ENCODE measurements around the gene PRKCI.

The PRKCI gene

DNA sequence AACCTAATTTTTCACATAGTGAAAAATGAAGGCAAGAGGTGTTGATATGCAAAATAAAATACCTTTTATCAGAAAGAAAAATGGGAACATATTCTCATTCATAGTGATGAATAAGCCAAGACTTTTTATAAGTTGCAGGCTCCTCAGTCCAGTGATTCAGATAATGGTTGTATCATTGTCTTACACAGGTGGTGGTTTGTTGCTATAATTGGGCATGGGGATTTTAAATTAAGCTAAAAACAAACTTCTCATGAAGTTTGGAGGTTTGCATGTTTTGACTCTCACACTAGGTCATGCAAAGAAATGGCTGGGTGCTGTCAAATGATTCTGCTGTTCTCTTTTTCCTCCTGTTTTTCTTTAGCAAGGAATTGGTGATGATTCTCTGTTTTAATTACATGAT, 74.5 kb downstream of the PRKCI start:
- Histone ChIP-seq H2AFZ (ENCODE audit: low read length) (no peak overlapping the region), H3K9me2 (replicated peaks; ENCODE audit: low read depth, low read length) (no peaks in the 10 kb centered on the region), H4K20me1 (ENCODE audit: insufficient read depth, low read length, poor library complexity, severe bottlenecking) (no peaks in the 10 kb centered on the region), H3K79me2 (ENCODE audit: insufficient read depth, low read length) (no peaks in the 10 kb centered on the region), H3K9me3 (ENCODE audit: insufficient read depth, low read depth, low read length) (no peaks in the 10 kb centered on the region), H3F3A (ENCODE audit: low read depth) (no peaks in the 10 kb centered on the region), H3K4me3 (ENCODE audit: low read length, poor library complexity, severe bottlenecking) (no peak overlapping the region), H3K27me3 (ENCODE audit: insufficient read depth, low read length, poor library complexity, severe bottlenecking) (no peaks in the 10 kb centered on the region), H3K9ac (ENCODE audit: low read depth, low read length, poor library complexity, severe bottlenecking) (no peak overlapping the region), H3K4me1 (ENCODE audit: insufficient read depth, low read length, poor library complexity, severe bottlenecking) (no peaks in the 10 kb centered on the region), H3K4me2 (ENCODE audit: low read depth, low read length, poor library complexity, severe bottlenecking) (no peak overlapping the region), H3K36me3 (ENCODE audit: insufficient read depth, low read length) (peaks cover 14% of the 10 kb centered on the region; the same call in 1 of the 2 replicates)
- TF ChIP-seq CTCF (conservative IDR thresholded peaks at IDR 0.05; ENCODE audit: low read length) (no peak), EZH2phosphoT487 (IDR thresholded peaks at IDR 0.05; ENCODE audit: borderline replicate concordance) (no peak)

GRCh38 chr3:170301405-170301804, 79.2 kb downstream of the PRKCI start:
- H3K9ac ChIP-seq (ENCODE audit: low read depth, low read length, poor library complexity, severe bottlenecking), result no peak overlapping the region
- no peak overlapping the region for H3K4me3 ChIP-seq (ENCODE audit: low read length, poor library complexity, severe bottlenecking)
- H3K27me3 ChIP-seq (ENCODE audit: insufficient read depth, low read length, poor library complexity, severe bottlenecking), result no peaks in the 10 kb centered on the region
- H3K79me2 ChIP-seq (ENCODE audit: insufficient read depth, low read length), result no peaks in the 10 kb centered on the region
- H3K9me3 ChIP-seq (ENCODE audit: insufficient read depth, low read depth, low read length), result no peaks in the 10 kb centered on the region
- no peak overlapping the region for H3K4me2 ChIP-seq (ENCODE audit: low read depth, low read length, poor library complexity, severe bottlenecking)
- TF ChIP-seq EZH2phosphoT487 (IDR thresholded peaks at IDR 0.05; ENCODE audit: borderline replicate concordance) (no peak), CTCF (conservative IDR thresholded peaks at IDR 0.05; ENCODE audit: low read length) (no peak)
- no peak overlapping the region for H2AFZ ChIP-seq (ENCODE audit: low read length)
- H3F3A ChIP-seq (ENCODE audit: low read depth), result no peaks in the 10 kb centered on the region
- no peaks in the 10 kb centered on the region for H4K20me1 ChIP-seq (ENCODE audit: insufficient read depth, low read length, poor library complexity, severe bottlenecking)
- H3K36me3 ChIP-seq (ENCODE audit: insufficient read depth, low read length), result peaks cover 7% of the 10 kb centered on the region; the same call in 1 of the 2 replicates
- H3K9me2 ChIP-seq (replicated peaks; ENCODE audit: low read depth, low read length), result no peaks in the 10 kb centered on the region
- no peaks in the 10 kb centered on the region for H3K4me1 ChIP-seq (ENCODE audit: insufficient read depth, low read length, poor library complexity, severe bottlenecking)

DNA sequence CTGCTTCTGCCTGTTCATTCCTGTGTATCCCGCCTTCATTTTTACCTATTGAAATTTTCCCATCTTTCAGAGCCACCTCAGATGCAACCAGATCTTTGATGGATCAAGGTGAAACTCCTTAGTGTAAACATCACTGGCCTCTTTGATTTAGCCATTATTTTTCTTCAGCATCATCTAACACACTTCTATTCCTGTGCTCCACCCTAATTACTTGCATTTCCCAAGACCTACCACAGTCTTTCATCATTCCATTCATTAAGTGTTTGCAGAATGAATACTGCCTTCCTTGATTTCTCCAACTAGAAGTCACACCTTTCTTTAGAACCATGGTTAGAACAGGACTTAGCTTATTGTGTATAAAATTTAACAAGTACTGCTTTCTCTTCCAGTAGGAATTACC, 79.8 kb downstream of the PRKCI start:
- Histone ChIP-seq H3K79me2 (ENCODE audit: insufficient read depth, low read length) (no peaks in the 10 kb centered on the region), H3K4me1 (ENCODE audit: insufficient read depth, low read length, poor library complexity, severe bottlenecking) (no peaks in the 10 kb centered on the region), H3K9me3 (ENCODE audit: insufficient read depth, low read depth, low read length) (no peaks in the 10 kb centered on the region), H3K9ac (ENCODE audit: low read depth, low read length, poor library complexity, severe bottlenecking) (no peak overlapping the region), H3K4me2 (ENCODE audit: low read depth, low read length, poor library complexity, severe bottlenecking) (no peak overlapping the region), H3F3A (ENCODE audit: low read depth) (no peaks in the 10 kb centered on the region), H4K20me1 (ENCODE audit: insufficient read depth, low read length, poor library complexity, severe bottlenecking) (no peaks in the 10 kb centered on the region), H3K9me2 (replicated peaks; ENCODE audit: low read depth, low read length) (no peaks in the 10 kb centered on the region), H2AFZ (ENCODE audit: low read length) (no peak overlapping the region), H3K36me3 (ENCODE audit: insufficient read depth, low read length) (peaks cover 7% of the 10 kb centered on the region; the same call in 1 of the 2 replicates), H3K4me3 (ENCODE audit: low read length, poor library complexity, severe bottlenecking) (no peak overlapping the region), H3K27me3 (ENCODE audit: insufficient read depth, low read length, poor library complexity, severe bottlenecking) (no peaks in the 10 kb centered on the region)
- no peak for TF ChIP-seq EZH2phosphoT487 (IDR thresholded peaks at IDR 0.05; ENCODE audit: borderline replicate concordance)
- no peak for TF ChIP-seq CTCF (conservative IDR thresholded peaks at IDR 0.05; ENCODE audit: low read length)
